ENCODE measurements around the gene CLIP1. TPM values are rescaled to one million over a fixed set of nuclear protein-coding genes. Genes with fewer than 3 reads are reported as not detected.

The CLIP1 gene
- total and polyA plus RNA-seq, 2 of the 8 experiments (the other 6 are each of a cell fraction or from before 2014, with no cell fraction given): 19.0 to 27.6 TPM

GRCh38 chr12:122454739-122455138 lies 32.3 kb upstream of the CLIP1 start (continued):
- TF ChIP-seq, protein P1, sequence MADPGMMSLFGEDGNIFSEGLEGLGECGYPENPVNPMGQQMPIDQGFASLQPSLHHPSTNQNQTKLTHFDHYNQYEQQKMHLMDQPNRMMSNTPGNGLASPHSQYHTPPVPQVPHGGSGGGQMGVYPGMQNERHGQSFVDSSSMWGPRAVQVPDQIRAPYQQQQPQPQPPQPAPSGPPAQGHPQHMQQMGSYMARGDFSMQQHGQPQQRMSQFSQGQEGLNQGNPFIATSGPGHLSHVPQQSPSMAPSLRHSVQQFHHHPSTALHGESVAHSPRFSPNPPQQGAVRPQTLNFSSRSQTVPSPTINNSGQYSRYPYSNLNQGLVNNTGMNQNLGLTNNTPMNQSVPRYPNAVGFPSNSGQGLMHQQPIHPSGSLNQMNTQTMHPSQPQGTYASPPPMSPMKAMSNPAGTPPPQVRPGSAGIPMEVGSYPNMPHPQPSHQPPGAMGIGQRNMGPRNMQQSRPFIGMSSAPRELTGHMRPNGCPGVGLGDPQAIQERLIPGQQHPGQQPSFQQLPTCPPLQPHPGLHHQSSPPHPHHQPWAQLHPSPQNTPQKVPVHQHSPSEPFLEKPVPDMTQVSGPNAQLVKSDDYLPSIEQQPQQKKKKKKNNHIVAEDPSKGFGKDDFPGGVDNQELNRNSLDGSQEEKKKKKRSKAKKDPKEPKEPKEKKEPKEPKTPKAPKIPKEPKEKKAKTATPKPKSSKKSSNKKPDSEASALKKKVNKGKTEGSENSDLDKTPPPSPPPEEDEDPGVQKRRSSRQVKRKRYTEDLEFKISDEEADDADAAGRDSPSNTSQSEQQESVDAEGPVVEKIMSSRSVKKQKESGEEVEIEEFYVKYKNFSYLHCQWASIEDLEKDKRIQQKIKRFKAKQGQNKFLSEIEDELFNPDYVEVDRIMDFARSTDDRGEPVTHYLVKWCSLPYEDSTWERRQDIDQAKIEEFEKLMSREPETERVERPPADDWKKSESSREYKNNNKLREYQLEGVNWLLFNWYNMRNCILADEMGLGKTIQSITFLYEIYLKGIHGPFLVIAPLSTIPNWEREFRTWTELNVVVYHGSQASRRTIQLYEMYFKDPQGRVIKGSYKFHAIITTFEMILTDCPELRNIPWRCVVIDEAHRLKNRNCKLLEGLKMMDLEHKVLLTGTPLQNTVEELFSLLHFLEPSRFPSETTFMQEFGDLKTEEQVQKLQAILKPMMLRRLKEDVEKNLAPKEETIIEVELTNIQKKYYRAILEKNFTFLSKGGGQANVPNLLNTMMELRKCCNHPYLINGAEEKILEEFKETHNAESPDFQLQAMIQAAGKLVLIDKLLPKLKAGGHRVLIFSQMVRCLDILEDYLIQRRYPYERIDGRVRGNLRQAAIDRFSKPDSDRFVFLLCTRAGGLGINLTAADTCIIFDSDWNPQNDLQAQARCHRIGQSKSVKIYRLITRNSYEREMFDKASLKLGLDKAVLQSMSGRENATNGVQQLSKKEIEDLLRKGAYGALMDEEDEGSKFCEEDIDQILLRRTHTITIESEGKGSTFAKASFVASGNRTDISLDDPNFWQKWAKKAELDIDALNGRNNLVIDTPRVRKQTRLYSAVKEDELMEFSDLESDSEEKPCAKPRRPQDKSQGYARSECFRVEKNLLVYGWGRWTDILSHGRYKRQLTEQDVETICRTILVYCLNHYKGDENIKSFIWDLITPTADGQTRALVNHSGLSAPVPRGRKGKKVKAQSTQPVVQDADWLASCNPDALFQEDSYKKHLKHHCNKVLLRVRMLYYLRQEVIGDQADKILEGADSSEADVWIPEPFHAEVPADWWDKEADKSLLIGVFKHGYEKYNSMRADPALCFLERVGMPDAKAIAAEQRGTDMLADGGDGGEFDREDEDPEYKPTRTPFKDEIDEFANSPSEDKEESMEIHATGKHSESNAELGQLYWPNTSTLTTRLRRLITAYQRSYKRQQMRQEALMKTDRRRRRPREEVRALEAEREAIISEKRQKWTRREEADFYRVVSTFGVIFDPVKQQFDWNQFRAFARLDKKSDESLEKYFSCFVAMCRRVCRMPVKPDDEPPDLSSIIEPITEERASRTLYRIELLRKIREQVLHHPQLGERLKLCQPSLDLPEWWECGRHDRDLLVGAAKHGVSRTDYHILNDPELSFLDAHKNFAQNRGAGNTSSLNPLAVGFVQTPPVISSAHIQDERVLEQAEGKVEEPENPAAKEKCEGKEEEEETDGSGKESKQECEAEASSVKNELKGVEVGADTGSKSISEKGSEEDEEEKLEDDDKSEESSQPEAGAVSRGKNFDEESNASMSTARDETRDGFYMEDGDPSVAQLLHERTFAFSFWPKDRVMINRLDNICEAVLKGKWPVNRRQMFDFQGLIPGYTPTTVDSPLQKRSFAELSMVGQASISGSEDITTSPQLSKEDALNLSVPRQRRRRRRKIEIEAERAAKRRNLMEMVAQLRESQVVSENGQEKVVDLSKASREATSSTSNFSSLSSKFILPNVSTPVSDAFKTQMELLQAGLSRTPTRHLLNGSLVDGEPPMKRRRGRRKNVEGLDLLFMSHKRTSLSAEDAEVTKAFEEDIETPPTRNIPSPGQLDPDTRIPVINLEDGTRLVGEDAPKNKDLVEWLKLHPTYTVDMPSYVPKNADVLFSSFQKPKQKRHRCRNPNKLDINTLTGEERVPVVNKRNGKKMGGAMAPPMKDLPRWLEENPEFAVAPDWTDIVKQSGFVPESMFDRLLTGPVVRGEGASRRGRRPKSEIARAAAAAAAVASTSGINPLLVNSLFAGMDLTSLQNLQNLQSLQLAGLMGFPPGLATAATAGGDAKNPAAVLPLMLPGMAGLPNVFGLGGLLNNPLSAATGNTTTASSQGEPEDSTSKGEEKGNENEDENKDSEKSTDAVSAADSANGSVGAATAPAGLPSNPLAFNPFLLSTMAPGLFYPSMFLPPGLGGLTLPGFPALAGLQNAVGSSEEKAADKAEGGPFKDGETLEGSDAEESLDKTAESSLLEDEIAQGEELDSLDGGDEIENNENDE (IDR thresholded peaks at IDR 0.05; ENCODE audit: insufficient replicate concordance, low read length): no peak
- TF ChIP-seq TAF7 (optimal IDR thresholded peaks at IDR 0.05; ENCODE audit: borderline replicate concordance, low read depth, low read length) (no peak), SUZ12 (IDR thresholded peaks at IDR 0.05; ENCODE audit: low read length) (no peak), CBX5 (IDR thresholded peaks at IDR 0.05; ENCODE audit: low read depth, low read length) (no peak), SIN3A (conservative IDR thresholded peaks at IDR 0.05 in 1 of 2, IDR thresholded peaks at IDR 0.05 in 1 of 2; ENCODE audit: low read depth in 1 of 2, low read length in 2 of 2) (no peak), BCL11A (IDR thresholded peaks at IDR 0.05; ENCODE audit: low read depth in 2 of 2, low read length in 2 of 2) (no peak), RFX5 (IDR thresholded peaks at IDR 0.05; ENCODE audit: borderline replicate concordance, low read depth, low read length) (no peak), TCF12 (IDR thresholded peaks at IDR 0.05; ENCODE audit: low read depth, low read length) (no peak), POU5F1 (IDR thresholded peaks at IDR 0.05; ENCODE audit: low read depth, low read length) (no peak), NRF1 (IDR thresholded peaks at IDR 0.05; ENCODE audit: low read depth, low read length) (no peak), RAD21 (IDR thresholded peaks at IDR 0.05 in 1 of 2, conservative IDR thresholded peaks at IDR 0.05 in 1 of 2; ENCODE audit: low read depth in 2 of 2, low read length in 2 of 2) (no peak)

All from H1 (cell line).